Hematopoietic multipotent progenitor cell treated with erythropoietin and hydrocortisone succinate and interleukin-3 and kit ligand, for 8 days (in vitro differentiated cells): ENCODE measurements around the gene NPM3.

Experiments used
- DNase-seq: peaks from one replicate; pipeline ENCODE4 v3.0.0-alpha.2; 2015

The NPM3 gene

DNA sequence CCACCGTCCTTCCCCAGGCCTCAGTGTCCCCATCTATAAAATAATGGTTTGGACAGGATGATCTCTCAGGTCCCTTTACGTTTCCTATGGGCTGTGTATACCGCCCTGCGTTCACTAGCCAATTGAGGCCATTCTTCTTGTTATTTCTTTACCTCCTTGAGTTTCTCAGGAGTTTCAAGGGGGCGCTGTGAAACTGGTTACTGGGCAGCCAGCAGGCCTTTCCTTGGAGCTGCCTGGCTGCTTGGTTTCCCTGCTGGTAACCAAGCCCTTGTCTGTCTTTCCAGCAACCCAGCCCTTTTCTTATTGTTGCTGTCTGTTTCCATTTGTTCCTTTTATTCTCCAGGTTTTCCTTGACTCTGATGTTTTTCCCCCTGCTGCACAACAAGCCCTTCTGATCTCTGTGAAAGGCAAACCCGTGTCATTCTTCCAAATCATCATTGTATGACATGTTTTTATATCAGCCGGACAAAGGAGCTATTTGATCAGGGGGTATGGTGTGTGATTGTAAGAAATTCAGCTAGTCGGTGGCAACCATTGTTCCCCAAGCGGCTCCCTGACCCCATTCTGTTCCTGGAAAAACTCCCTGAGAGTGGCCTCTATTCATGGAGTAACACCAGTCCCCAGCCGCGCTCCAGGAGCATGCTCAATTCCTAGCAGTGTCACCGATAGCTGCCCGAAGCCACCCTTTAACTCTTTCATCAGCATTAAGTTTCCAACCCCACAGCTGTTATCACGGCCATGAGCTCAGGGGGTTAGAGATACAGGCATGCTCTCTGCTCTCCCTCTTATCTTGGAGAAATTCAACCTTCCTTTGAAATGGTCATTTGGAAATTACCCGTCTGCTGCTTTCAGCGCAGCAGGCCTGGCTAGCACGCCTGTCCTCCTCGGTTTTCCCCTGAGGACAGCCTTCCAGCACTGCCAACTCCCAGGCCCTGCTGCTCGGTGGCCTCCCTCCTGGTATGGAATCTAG lies 33.9 kb downstream of the NPM3 start:
- no peak for DNase-seq

DNA sequence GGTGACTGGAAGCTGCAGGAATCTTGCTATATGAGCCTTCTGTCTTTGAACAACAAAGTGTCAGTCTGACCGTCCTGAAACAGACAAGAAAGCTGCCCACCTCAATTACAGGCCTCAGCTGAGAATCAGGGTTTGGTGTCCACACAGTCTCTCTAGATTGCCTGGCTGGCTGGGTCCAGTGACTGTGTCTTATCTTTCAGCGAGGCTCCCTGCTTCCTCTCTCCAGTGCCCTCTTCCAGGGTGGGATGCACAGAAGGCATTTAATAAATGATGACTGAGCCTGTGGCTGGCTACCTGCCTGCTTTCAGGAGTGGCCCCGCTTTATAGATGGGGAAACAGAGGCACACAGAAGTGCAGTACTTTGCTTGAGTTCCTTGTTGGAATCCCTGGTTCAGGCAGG lies 34.8 kb downstream of the NPM3 start:
- DNase-seq = no peak

DNA sequence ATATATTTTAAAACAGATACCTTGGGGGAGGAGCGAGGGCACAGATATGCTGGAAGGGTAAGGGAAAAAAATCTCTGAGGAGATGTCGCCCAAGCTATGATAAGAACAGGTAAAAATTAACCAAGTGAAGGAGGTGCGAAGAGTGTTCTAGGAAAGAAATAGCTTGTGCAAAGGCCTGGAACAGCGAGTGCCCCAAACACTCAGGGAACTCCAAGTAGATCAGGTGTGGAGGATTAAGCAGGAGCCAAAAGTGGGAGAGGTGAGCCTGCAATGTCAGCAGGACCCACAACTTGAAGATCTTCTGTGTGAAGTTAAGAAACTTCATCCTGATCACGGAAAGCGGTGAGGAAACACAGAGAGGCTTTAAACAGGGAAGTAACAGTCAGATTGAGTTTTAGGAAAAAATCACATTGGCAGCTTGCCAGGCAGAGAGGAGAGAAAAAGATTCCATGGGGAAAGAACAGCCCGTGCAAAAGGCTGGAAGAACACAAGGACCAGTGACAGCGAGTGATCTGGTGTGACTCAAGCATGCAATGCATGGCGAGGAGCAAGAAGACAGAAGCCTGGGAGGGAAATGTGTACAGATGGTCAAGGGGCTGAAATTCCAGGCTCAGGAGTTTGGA lies 38.1 kb downstream of the NPM3 start:
- no peak for DNase-seq

DNA sequence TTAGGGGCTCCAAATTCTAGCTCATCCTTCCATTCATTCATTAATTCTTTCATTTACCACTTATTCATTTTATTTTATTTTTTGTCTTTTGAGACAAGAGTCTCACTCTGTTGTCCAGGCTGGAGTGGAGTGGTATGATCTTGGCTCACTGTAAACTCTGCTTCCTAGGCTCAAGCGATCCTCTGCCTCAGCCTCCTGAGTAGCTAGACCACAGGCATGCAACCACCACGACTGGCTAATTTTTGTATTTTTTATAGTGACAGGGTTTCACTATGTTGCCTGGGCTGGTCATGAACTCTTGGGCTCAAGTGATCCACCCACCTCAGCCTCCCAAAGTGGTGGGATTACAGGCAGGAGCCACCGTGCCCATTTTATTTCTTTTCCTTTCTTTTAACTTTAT lies 39.0 kb downstream of the NPM3 start:
- DNase-seq = no peak

DNA sequence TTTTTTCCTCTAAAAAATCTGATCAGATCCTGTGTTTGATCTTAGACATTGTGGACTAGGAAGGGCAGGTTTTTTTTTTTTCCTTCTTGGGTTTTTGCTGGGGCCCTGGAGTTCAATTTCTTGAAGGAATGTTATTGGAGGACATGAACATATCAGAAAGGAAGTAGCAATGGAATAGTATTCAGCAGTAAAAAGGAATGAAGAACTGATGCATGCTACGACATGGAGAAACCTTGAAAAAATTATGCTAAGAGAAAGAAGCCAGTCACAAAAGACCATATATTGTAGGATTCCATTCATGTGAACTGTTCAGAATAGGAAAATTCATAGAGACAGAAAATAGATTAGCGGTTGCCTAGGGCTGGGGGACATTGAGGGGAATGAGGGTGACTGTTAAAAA lies 41.3 kb downstream of the NPM3 start:
- no peak for DNase-seq

DNA sequence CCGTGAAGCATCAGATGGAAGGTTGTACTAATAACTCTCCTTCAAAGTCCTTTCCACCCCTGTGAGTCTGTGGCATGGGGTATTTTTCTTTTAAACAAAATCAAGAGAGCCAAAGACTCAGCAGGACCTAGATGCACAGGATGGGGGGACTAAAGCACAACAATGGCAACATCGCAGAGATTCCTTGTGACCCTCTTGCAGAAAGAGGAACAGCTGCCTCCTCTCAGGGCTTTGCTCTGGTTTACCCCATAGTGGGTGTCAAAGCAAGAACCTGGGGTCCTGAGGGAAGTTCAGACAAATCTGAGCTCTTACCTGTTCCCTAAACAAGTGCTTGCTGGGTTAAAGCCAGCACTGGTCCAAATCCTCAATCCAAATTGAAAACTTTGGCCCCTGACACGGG lies 46.6 kb downstream of the NPM3 start:
- no peak for DNase-seq

DNA sequence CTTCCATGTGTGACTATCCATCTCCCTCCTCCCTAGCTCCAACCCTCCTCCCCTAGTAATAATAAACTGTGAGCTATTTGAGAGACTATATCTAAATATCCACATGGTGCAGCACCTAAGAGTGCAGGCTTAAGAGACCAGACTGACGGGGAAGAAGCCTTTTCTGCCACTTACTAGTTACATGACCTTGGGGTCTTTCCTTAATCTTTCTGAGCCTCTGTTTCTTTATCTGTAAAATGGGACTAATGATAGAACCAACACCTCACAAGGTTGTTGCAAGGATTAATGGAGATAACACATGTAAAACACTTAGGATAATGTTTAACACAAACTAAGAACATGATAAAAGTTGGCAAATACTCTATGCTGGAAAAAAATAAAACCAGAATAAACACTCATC lies 51.1 kb downstream of the NPM3 start:
- no peak for DNase-seq
